ENCODE measurements around the gene LRBA.

- TF ChIP-seq, protein P1, sequence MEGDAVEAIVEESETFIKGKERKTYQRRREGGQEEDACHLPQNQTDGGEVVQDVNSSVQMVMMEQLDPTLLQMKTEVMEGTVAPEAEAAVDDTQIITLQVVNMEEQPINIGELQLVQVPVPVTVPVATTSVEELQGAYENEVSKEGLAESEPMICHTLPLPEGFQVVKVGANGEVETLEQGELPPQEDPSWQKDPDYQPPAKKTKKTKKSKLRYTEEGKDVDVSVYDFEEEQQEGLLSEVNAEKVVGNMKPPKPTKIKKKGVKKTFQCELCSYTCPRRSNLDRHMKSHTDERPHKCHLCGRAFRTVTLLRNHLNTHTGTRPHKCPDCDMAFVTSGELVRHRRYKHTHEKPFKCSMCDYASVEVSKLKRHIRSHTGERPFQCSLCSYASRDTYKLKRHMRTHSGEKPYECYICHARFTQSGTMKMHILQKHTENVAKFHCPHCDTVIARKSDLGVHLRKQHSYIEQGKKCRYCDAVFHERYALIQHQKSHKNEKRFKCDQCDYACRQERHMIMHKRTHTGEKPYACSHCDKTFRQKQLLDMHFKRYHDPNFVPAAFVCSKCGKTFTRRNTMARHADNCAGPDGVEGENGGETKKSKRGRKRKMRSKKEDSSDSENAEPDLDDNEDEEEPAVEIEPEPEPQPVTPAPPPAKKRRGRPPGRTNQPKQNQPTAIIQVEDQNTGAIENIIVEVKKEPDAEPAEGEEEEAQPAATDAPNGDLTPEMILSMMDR (IDR thresholded peaks at IDR 0.05): no peak
- TF ChIP-seq POLR2AphosphoS5 (IDR thresholded peaks at IDR 0.05; ENCODE audit: insufficient read depth in 1 of 2, low read depth in 1 of 2) (no peak), POLR2A (IDR thresholded peaks at IDR 0.05) (no peak)
Measured at GRCh38 chr4:150546286-150546685, 468.8 kb downstream of the LRBA start.
